Heart left ventricle (tissue), 16 donors: ENCODE data around the gene CRIM1. TPM values are rescaled to one million over a fixed set of nuclear protein-coding genes. Genes with fewer than 3 reads are reported as not detected.

Experiments
- ATAC-seq, 4 donors: fragments of 200-7000 bp; cut with Tn5 transposase; one replicate each; pipeline ENCODE4 v1.9.1; 2020 to 2022; ENCODE audit warnings: moderate library complexity in 4 of 4, mild to moderate bottlenecking in 3 of 4, moderate number of reproducible peaks in 1 of 4
- DNase-seq, 5 donors: peaks; one replicate each; pipeline ENCODE4 v3.0.0-alpha.2; 2020
- H3K27ac ChIP-seq, 12 donors: fragments of 200-600 bp; sonication (generic) in 4 of 12; one replicate each; pipeline versions ENCODE4 v1.5.0 to v1.8.0; 2016 to 2022; ENCODE audit warnings: mild to moderate bottlenecking in 2 of 12
- H3K27me3 ChIP-seq, 9 donors: fragments of 200-600 bp; sonication (generic) in 2 of 9; one replicate each; pipeline versions ENCODE4 v1.5.1 to v1.8.0; 2016 to 2022; ENCODE audit warnings: mild to moderate bottlenecking in 3 of 9
- H3K36me3 ChIP-seq, 9 donors: fragments of 200-600 bp; sonication (generic) in 2 of 9; one replicate each; pipeline versions ENCODE4 v1.5.0 to v1.8.0; 2018 to 2022; ENCODE audit warnings: mild to moderate bottlenecking in 2 of 9
- H3K4me1 ChIP-seq, 12 donors: fragments of 200-600 bp; sonication (generic) in 4 of 12; one replicate each; pipeline versions ENCODE4 v1.5.0 to v1.8.0; 2016 to 2022; ENCODE audit warnings: mild to moderate bottlenecking in 3 of 12
- H3K4me3 ChIP-seq, 12 donors: fragments of 200-600 bp; sonication (generic) in 4 of 12; one replicate each; pipeline versions ENCODE4 v1.5.0 to v1.8.0; 2017 to 2022; ENCODE audit warnings: mild to moderate bottlenecking in 9 of 12, moderate library complexity in 4 of 12
- H3K9me3 ChIP-seq, 12 donors: fragments of 200-600 bp; sonication (generic) in 4 of 12; one replicate each; pipeline versions ENCODE4 v1.5.0 to v1.8.0; 2016 to 2022; ENCODE audit warnings: mild to moderate bottlenecking in 1 of 12
- CTCF ChIP-seq, 12 donors: fragments of 200-600 bp; sonication (generic) in 4 of 12; IDR thresholded peaks; one replicate each; pipeline versions ENCODE4 v1.5.0 to v1.8.0; 2018 to 2022; ENCODE audit warnings: antibody characterized with exemption in 12 of 12, mild to moderate bottlenecking in 5 of 12
- POLR2A ChIP-seq, 2 donors: fragments of 450-650 bp; IDR thresholded peaks; one replicate each; pipeline ENCODE4 v1.6.1; 2017; ENCODE audit warnings: antibody characterized with exemption in 2 of 2, mild to moderate bottlenecking in 2 of 2, moderate library complexity in 2 of 2
- WGBS, 4 donors: extraction: QIAGEN DNeasy Blood & Tissue Kit in 2 of 4; methylation state at CpG; one replicate each; pipeline versions ENCODE4 v1.1.5 to v1.1.7; 2013 to 2018; 5-methylcytosine and 5-hydroxymethylcytosine counted together
- intact Hi-C, 10 donors: fragments of 100-400 bp; cut with DNase I; formaldehyde crosslinking; loops; one replicate each; pipeline versions ENCODE4 v1.11.1 to v1.14.2; 2022
- polyA plus RNA-seq, 2 donors: library from polyadenylated mRNA; stranded (reverse); fragments of 200-250 nt; gene quantifications; one replicate each; pipeline ENCODE4 v1.2.3, GENCODE V29; 2013
- total RNA-seq, 9 donors: library from RNA; depleted of rRNA in 2 of 9; stranded (reverse); fragments of >200 nt in 2 of 9; fragmentation: NEBNext Ultra II Directional in 3 of 9; extraction: Animal tissue kit (Norgen Biotek cat#: 25700) in 3 of 9; gene quantifications; one replicate each; pipeline versions ENCODE4 v1.1.0 to v1.2.4, GENCODE V29; 2016 to 2023
- donor health status: ischemic (EF 13 %, LVEDD 7.1; RV severe dilation, severe dysfunction).
- donor health status: healthy with polysubstance abuse.
- donor health status: DM: no; HTN: yes; CAD: no.
- donor health status: DM: no; HTN: no; CAD: no.
- donor health status: ischemic (EF 25% LVEDD 6.9; RV normal size, moderate dysfunction).
- donor health status: ischemic (EF 25% LVEDD 5.7; RV mildly dilated, moderate dysfunction).
- donor health status: healthy.
- donor health status: DM: yes; HTN: yes; CAD: no.
- donor health status: ischemic (EF 35%, LVEDD 5.7; RV mildly dilated, moderate dysfunction).
- donor health status: nonischemic (EF 11% LVEDD 7.7; RV severe dilation, severe dysfunction).
- donor health status: DM: yes; HTN: yes; CAD: no.
- donor health status: PGD.
- donor health status: ischemic (EF 29% LVEDD 5.4; RV normal size, mild dysfunction).
- donor health status: nonischemic (EF 23%, LVEDD 6.1; RV moderate dilation, normal function).

The CRIM1 gene
- total and polyA plus RNA-seq, 11 donors: 14.7 to 120 (median 81.8) TPM

- peak in 1 of 5 donors; percentile 42 for DNase-seq
- Histone ChIP-seq H3K9me3 (no peaks in the 10 kb centered on the region), H3K36me3 (peaks cover 0 to 14% (median 0%) of the 10 kb centered on the region in 9 donors), H3K4me1 (peaks cover 7 to 95% (median 52%) of the 10 kb centered on the region in 12 donors), H3K27ac (peak overlapping the region in 4 of 12 donors; percentile 18 to 48 (median 21)), H3K4me3 (no peak overlapping the region), H3K27me3 (no peaks in the 10 kb centered on the region)
- intact Hi-C loops: no loop called here
- TF ChIP-seq CTCF (IDR thresholded peaks at IDR 0.05) (peak in 1 of 12 donors; percentile 5), POLR2A (IDR thresholded peaks at IDR 0.05) (no peak)
- ATAC-seq: peak; percentile 32 to 62 (median 46)
- WGBS, 4 donors: 64 to 75% (median 67%) methylated on average over 5 of the region's 5 CpGs
Observed at GRCh38 chr2:36376992-36377738, 21.6 kb downstream of the CRIM1 start.

GRCh38 chr2:36379710-36380448 is 24.3 kb downstream of the CRIM1 start:
- H3K9me3 ChIP-seq: no peaks in the 10 kb centered on the region
- H3K27me3 ChIP-seq: no peaks in the 10 kb centered on the region
- 94 to 100% (median 95%) methylated on average over 3 of the region's 3 CpGs for WGBS, 4 donors
- DNase-seq (no peak), ATAC-seq (no peak)
- no peak overlapping the region for H3K4me3 ChIP-seq
- TF ChIP-seq CTCF (IDR thresholded peaks at IDR 0.05): no peak
- no peak for TF ChIP-seq POLR2A (IDR thresholded peaks at IDR 0.05)
- H3K4me1 ChIP-seq: peaks cover 3 to 70% (median 33%) of the 10 kb centered on the region in 12 donors
- H3K27ac ChIP-seq: no peak overlapping the region
- peaks cover 0 to 14% (median 0%) of the 10 kb centered on the region in 9 donors for H3K36me3 ChIP-seq
- intact Hi-C loops: no loop called here

GRCh38 chr2:36380624-36381481 is 25.3 kb downstream of the CRIM1 start:
- peak; percentile 40 to 65 (median 53) for ATAC-seq
- TF ChIP-seq POLR2A (IDR thresholded peaks at IDR 0.05) (no peak), CTCF (IDR thresholded peaks at IDR 0.05) (no peak)
- peak in 3 of 5 donors; percentile 25 to 46 (median 29) for DNase-seq
- no peaks in the 10 kb centered on the region for H3K27me3 ChIP-seq
- intact Hi-C loops: no loop called here
- 53 to 62% (median 59%) methylated on average over 15 of the region's 15 CpGs for WGBS, 4 donors
- no peaks in the 10 kb centered on the region for H3K9me3 ChIP-seq
- H3K4me1 ChIP-seq: peaks cover 3 to 71% (median 28%) of the 10 kb centered on the region in 12 donors
- H3K36me3 ChIP-seq: peaks cover 0 to 14% (median 0%) of the 10 kb centered on the region in 9 donors
- H3K4me3 ChIP-seq: no peak overlapping the region
- peak overlapping the region in 1 of 12 donors; percentile 51 for H3K27ac ChIP-seq
